ENCODE data around the gene SEZ6L.

SEZ6L gene

DNA sequence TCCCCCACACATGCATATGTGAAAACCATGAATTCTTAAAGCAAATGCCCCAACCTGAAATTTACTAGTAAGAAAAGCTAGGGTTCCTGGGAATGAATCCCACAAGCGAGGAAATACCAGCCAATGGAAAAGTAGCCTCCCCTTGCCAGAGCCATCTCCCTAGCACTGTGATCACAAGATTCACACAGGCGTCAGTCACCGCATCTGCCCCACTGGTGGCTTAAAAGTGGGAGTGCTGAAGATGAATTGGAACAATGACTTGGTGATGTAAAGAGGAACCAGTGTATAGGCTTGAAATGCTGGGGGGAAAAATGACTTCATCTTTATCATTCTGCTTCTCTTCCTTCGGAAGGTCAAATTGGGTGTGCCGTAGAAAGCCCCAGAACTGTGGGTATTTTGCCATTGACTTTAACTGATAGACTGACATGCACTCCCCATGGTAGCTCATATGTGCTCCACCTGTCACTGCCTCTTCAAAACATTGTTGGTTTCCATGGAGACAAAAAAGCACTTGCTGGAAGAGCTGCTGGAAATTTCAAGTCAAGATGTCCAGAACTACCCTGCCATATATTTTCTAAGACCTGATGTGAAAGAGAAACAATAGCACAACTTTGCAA lies 240.6 kb downstream of the SEZ6L start:
- FAIRE-seq (no peak), DNase-seq (ENCODE audit: insufficient read length, low spot score) (no peak)

DNA sequence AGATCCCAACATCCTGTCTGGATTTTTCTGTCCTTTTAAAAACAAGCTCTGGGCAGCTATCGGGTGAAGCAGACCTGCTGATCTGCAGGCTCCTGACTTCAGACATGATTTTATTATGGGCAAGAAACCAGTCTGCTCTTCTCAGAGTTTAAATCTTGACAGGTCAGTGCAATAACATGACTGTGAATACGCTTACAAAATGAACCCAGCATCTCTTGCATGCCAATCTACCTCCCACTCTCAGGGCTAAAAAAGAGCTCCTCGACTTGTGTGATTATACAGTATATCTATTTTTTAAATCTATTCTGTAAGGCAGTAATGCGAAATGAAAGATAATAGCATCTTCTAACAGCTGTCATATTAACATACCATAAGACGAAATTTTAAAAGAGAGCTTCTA lies 241.1 kb downstream of the SEZ6L start:
- FAIRE-seq, result no peak

DNA sequence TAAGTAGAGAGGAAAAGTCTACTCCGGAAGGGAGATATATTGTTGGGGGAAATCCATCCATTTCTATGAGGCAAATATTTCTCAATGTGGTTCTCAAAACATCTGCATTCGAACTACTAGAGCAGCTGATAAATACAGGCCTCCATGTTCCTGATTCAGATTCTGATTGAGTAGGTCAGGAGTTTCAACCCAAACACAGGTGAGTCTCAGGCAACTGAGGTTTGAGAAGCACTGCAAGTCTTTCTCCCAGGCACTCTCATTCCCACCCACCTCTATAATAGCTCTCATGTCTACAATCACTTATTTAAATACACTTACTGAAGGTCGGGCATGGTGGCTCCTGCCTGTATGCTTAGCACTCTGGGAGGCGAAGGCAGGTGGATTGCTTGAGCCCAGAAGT lies 245.1 kb downstream of the SEZ6L start:
- DNase-seq (ENCODE audit: insufficient read length, low spot score), result no peak
- FAIRE-seq, result no peak

More for the DNA sequence above, 241.1 kb downstream of the SEZ6L start:
- DNase-seq (ENCODE audit: insufficient read length, low spot score), result no peak

DNA sequence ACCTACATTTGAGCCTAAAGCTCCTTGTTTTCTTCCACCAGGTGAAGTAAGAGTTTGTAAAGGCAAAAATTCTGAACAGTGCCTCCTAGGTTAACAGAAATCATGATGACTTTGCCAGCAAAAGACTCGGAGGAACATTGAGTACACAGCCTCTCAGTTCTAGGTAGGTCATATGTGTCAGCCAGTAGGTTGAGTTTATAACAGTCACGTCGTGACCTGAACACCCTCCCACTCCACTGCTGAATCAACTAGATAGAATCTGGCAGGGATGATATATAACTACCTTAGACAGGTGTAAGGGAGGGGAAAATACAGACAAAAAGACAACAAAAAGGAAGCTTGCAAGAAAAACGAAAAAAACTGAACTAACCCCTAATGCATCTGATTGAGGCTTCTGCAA lies 247.0 kb downstream of the SEZ6L start:
- FAIRE-seq, result no peak
- DNase-seq (ENCODE audit: insufficient read length, low spot score), result no peak

DNA sequence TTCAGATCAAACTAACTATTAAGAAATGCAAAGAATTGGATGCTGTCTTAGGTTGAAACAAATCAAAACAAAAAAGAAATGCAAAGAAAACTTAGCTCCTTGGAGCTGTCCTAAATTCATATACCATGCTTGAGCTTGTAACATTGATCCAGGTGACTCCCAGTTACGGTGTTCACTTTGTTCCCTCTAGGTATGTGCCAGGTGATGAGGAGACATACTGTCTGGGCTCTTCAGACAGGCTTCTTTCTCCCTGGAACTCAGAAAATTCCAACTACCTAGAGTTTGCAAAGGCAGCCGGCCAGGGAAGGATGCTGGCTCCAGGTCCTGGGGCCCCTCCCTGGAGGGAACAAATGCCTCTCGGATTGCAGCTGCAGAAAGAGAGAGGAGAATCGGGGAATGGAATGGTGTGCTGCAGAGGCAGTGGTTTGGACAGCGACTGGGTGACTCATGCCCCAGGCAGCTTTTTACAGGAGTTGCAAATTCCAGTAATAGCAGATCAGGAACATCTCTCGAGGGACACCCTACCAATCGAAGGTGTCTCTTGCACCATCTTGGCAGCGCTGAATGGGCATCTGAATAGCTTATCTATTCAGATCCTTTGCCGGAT lies 247.5 kb downstream of the SEZ6L start:
- DNase-seq (ENCODE audit: insufficient read length, low spot score), result peak; percentile 67
- FAIRE-seq, result peak; percentile 57

- DNase-seq (ENCODE audit: insufficient read length, low spot score), result no peak
- FAIRE-seq, result no peak
Observed at GRCh38 chr22:26417406-26417805, 248.1 kb downstream of the SEZ6L start.

GRCh38 chr22:26418620-26419019 lies 249.4 kb downstream of the SEZ6L start:
- FAIRE-seq (no peak), DNase-seq (ENCODE audit: insufficient read length, low spot score) (no peak)

DNA sequence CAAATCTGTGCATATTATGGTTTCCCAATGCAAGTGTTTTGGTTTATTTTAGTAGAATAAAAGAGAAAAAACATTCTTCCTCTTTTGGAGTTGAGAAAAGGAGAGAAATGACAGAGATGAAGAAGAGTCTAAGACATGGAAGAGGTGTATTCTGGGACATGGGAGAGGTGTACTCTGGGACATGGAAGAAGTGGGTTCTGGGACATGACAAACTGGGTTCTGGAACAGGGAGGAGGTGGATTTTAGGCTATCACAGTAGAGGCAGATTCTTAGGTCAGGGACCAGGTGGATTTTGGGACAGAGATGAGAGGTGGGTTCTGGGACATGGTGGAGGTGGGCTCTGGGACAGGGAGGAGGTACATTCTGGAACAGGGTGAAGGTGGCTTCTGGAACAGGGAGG lies 257.7 kb downstream of the SEZ6L start:
- FAIRE-seq, result no peak
- DNase-seq (ENCODE audit: insufficient read length, low spot score), result no peak

DNA sequence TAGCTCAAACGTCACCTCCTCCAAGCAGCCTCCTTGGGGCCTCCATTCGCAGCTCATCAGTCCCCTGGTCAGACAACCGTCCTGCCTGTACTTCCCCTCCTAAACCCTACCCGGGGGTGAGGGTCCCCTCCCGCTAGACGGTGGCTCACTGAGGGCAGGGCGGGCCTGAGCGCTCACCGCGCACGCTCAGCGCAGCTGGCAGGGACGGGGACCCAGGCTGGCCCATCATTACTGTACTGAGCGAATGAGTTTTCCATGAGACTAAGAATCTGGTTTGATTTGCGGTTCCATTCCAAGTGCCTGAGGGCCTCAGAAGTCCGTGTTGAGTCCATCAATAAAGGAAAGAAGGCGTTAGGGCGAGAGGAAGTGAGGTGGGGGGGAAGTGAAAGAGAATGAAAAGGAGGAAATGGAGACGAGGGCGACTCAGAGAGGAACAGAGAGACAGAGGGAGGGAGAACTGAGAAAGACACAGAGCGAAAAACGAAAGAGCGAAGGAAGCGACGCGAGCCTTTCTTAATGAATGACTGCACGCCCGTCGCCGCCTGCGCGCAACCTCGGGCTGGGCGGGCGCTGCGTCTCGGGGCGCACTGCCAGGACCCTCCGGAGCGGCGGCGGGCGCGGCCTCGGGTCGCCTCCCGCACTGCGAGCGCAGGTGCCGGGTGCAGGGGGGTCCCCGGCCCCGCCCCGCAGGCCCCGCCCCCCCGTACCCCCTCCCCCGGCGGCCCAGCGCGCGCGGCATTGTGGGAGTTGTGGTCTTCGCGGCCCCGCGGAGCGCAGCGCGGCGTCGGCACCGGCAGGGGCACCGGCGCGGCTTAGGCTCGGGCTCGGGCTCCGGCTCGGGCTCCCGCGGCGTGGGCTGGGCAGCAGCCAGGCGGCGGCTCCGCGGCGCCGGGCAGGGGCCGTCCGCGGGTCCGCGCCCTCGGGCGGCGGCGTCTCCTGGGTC lies 259.5 kb downstream of the SEZ6L start, which contains the start of gene ASPHD2:
TSS of gene ASPHD2 (plus strand) at position 746 of the 943 bp plus-strand sequence. CDS start 4,356 bp downstream, outside the sequence.
- FAIRE-seq (no peak), DNase-seq (ENCODE audit: insufficient read length, low spot score) (peak; percentile 44)

DNA sequence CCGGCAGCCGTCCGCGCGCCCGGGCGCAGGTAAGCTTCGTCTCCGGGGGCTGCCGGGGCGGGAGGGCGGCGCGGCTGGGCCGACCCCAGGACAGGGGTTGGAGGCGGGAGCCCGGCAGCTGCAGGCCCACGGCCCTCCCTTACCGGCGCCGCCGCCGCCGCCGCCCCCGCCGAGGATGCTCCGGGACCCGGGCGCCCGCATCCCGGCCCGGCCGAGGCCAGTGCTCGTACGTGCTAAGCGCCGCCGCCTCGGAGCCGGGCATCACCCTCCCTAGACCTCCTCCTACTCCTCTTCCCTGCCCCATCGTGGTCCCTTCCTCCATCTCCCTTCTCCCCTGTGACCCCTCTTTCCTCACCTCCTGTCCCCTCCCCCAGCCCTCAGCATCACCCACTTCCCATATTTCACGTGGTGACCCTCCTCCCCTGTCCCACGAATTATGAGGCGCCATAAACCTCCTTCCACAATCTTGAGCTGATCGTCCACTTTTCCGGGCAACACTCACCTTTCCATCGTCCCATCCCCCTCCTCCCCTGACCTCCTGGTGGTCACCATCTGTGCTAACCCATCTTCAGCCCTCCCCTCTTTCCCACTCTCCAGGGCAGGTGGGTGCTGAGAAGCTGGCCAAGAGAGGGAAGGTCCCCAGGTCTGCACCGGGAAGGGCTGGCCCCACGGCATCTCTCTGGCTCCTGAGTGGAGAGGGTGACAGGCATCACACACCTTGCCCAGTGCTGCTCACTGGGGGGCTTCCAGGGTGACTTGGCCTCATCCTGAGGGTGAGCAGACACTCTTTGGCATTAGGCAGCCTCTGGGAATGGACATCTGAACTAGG lies 260.4 kb downstream of the SEZ6L start:
- DNase-seq (ENCODE audit: insufficient read length, low spot score), result no peak
- no peak for FAIRE-seq

DNA sequence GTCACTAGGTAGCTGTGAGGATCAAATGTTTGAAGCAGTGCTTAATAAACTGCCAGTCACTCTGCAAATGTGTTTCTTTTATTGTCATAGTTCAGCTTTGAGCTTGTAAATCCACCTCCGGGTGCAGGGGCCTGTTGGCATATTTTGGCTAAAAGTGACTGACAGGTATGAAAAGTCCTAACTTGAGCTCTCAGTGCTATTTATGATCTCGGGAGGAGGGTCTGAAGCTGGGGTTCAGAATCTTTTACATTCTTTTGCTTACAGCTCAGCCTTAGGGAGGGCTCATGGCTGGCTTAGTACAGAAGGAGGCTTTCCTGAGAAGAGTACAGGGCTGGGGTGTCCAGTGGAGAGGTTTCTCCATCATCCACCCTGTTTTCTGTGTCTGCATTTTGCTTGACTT lies 261.3 kb downstream of the SEZ6L start:
- DNase-seq (ENCODE audit: insufficient read length, low spot score) (no peak), FAIRE-seq (no peak)

DNA sequence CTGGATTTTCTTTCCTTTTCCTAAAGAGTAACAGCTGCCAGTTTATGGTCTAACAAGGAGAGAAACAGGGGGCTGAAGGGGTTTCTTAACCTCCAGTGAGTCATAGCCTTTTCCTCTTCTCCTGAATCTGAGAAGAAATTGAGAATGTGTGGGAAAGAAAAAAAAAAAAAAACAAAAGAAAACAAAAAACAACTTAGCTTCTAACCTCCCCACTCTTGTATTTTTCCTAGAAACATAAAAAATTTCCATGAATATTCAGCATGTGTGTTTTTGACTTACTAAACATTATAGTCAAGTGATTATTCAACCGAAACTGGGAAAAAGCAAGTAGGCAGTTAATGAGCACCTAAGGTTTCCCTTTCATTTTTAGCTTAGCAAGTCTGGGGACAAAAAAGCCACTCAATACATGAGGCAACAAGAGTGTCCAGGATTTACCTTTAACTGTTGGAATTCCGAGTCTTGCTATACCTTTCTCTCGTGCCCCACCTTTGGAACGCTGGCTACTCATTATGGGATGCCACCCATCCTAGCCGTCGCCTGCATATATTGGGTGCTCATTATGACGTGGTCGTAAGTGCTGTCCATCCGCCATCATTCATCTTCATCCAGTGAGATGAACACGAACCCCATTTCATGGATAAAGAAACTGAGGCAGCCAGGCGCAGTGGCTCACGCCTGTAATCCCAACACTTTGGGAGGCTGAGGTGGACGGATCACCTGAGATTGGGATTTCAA lies 262.2 kb downstream of the SEZ6L start:
- DNase-seq (ENCODE audit: insufficient read length, low spot score) (no peak), FAIRE-seq (no peak)

DNA sequence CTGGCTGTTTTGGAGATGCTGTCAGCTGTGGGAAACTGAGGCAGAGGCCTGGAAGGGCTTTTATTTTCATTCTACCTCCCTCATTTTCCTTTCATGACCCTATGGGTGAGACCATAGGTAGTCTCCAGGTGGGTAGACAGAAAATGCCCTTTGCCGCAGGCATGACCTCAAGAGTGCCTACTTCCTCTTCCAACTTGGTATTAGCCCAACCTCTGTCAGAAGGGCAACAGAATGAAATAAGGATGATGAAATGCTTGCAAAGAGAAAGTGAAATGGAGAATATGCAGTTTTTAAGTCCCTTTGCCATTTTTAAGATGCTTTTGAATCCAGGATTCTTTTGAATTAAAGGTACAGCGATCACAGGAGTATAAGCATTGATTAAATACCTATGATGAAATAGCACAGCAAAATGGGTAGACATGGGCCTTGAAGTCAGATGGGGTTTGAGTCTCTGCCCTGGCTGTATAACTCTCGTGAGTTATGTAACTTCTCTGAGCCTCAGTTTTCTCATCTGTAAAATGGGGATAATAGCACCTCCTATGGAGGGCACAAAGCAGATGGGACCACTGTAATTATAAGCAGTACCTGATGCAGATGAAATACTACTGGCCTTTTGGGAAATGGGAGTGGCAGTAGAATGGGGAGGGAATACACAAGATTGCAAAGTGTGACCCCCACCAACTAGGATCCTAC lies 263.5 kb downstream of the SEZ6L start:
- FAIRE-seq, result no peak
- DNase-seq (ENCODE audit: insufficient read length, low spot score), result no peak
